SK-N-MC (cell line): ENCODE data around the gene KCNAB3.

Experiments
- EZH2 ChIP-seq: fragments of 200-600 bp; sonication (generic); IDR thresholded peaks from one replicate; pipeline ENCODE4 v1.6.1; 2017; ENCODE audit warnings: antibody characterized with exemption
- FOXP2 ChIP-seq: optimal IDR thresholded peaks from 2 replicates; pipeline ENCODE3; 2011; ENCODE audit warnings: mild to moderate bottlenecking, moderate library complexity; ENCODE audit not compliant: insufficient read depth; ENCODE audit errors: extremely low read length, control extremely low read depth

- no peak for TF ChIP-seq EZH2
- TF ChIP-seq FOXP2 = no peak
Measured at GRCh38 chr17:7967751-7968150, 38.1 kb upstream of the KCNAB3 start.
